OCI-LY1 (cell line): ENCODE data around the gene ENO3.

ENCODE experiments used
- CTCF ChIP-seq: fragments of 200-600 bp; sonication (generic), shearing (Covaris generic); IDR thresholded peaks from 2 replicates; pipeline ENCODE4 v1.5.1; 2017; ENCODE audit warnings: mild to moderate bottlenecking, antibody characterized with exemption, low read length, moderate library complexity, mixed read lengths
- EZH2 ChIP-seq: fragments of 200-600 bp; sonication (generic), shearing (Covaris generic); IDR thresholded peaks from 2 replicates; pipeline ENCODE4 v1.8.0; 2017; ENCODE audit warnings: borderline replicate concordance, mixed run types, mild to moderate bottlenecking, antibody characterized with exemption, low read length, moderate library complexity, mixed read lengths

DNA sequence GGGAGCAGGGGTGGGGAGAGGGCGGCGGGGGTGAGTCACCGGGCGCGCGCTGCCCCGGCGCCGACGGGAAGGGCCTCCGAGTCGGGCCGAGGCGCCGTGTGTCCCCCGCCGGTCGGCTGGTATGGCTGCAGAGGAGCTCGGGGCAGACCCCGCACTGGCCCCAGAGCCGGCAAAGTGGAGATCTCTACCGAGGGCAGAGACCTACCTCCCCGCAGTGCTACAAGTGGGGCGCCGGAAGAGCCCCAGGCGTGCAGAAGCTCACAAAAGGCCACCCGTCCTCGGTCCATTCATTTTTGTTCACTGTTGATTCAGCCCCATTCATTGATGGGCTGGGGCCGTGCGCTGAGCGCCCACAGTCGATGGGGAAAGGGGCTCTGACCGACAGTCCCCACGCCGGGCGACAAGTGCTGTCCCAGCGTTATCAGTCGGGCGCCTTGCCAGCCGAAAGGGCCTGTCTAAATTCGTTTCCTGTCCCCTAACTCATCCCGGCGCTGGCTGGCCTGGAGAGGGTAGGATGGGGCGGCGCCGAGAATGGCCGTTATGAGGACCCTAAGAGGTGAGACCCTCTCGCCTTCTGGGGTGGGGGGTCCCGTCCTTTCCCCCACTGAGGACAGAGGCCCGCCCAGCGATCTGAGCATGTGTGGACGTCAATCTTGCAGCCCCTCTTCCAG lies 709 bp upstream of the ENO3 start:
- TF ChIP-seq CTCF (no peak), EZH2 (no peak)
